HG03439 (cell line): ENCODE results near the gene CLDND2.
"Not testable (repeated sequence)": the region's sequence is repeated elsewhere in the genome, so short reads cannot be mapped to it uniquely, and the experiment has no call there.

Experiments used
- ATAC-seq: cut with Tn5 transposase; IDR thresholded peaks from one replicate; pipeline ENCODE4 v1.9.1; 2021; ENCODE audit warnings: mild to moderate bottlenecking, moderate library complexity; ENCODE audit not compliant: unreplicated experiment

The CLDND2 gene, protein sequence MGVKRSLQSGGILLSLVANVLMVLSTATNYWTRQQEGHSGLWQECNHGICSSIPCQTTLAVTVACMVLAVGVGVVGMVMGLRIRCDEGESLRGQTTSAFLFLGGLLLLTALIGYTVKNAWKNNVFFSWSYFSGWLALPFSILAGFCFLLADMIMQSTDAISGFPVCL

GRCh38 chr19:51368366-51369282 is at the start of gene CLDND2:
CLDND2 (minus strand) TSS chr19:51369003; CDS start chr19:51368577, 426 bp downstream.
- no peak for ATAC-seq

DNA sequence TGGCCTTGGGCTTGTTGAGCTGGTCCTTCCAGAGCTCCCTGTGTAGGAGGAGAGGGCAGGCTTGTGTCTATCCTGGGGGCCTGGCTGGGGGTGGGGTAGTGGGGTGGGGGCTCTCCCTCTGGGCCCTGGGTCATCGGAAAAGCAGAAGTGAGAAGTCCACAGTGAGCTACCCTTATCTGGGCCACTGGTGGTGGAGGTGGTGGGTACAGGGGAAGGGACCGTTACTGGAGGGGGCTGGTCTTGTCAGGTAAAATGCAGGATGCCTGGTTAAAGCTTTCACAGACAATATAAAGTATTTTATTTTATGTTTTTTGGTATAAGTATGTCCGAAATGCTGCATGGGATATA is 49.0 kb upstream of the CLDND2 start:
- no peak for ATAC-seq

DNA sequence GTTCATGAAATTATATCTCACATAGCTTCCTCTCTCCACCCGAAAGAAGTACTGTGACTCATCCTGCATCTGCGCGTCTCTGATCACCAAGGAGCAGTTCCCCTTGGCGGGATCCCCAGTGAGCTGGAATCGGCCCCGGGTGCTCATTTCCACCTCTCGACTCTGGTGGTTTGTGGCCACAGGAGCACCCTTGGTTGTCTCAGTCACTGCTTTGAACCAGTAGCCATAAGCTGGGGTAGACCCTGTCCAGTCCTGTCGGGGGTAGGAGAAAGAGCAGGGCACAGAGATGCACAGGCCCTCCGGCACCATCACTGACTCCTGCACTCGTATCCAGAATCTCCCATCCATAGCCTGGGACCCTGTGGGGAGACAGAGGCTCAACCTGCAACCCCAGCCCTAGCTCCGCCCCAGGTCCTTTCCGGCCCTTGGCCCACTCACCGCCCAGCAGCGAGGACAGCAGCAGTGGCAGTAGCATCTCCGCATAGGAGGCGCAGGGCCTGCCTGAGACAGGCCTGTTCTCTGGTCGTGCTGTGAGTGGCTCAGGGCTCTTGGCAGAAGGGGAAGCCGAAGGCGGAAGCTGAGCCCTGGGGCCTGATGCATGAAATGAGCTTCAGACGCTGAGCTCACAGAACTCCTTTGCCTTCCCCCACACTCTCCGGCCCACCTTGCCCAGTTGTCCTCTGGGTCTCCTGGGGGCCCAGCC is 48.5 kb upstream of the CLDND2 start, which contains the start of gene SIGLEC10:
SIGLEC10 (minus strand) TSS at position 536 of the 703 bp plus-strand sequence; CDS start at position 475, 61 bp downstream.
- ATAC-seq = no peak

DNA sequence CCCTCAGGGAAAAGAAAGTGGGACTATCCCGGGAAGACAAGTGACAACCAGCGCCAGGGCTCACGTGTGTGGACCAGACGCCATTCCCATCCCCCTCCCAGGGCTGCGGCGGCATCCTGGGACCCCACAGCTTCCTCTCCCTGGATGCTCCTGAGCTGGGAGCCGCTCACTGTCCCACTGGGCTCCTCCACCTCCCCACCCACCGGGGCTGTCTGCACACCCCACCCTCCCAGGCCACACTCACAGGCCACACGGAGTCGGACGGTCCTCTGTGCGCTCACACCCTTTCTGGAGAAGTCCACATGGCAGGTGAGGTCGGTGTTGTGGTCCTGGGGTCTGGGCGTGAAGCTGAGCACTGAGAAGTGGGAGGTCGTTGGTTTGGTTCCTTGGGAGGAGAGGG is 47.6 kb upstream of the CLDND2 start:
- ATAC-seq = not testable (repeated sequence)

- no peak for ATAC-seq
Measured at GRCh38 chr19:51415187-51415586, 46.4 kb upstream of the CLDND2 start.

- ATAC-seq = no peak
Measured at GRCh38 chr19:51410950-51411748, 42.3 kb upstream of the CLDND2 start.

GRCh38 chr19:51407511-51408131 is 38.8 kb upstream of the CLDND2 start:
- ATAC-seq = no peak

DNA sequence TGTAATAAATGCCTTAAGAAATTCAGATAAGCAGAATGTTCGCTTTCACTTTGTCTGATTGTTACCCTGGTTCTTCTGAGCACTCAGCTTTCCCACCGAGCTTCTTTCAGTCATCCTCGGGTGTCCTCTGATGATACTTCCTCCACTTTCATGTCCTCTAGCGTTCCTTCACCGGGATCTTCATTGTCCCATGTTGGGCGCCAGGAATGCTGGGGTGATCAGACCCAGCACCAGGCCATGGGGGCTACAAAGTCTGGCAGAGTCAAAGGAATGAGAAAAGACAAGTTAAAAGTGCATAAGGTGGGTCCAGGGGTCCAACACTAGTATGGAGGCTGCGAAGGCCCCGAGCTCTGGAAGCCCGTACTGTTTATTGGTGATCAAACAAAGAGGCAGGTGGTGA is 33.3 kb upstream of the CLDND2 start:
- no peak for ATAC-seq

GRCh38 chr19:51399936-51400335 is 31.1 kb upstream of the CLDND2 start:
- not testable (repeated sequence) for ATAC-seq

GRCh38 chr19:51399231-51399630 is 30.4 kb upstream of the CLDND2 start:
- no peak for ATAC-seq

GRCh38 chr19:51398096-51398704 is 29.4 kb upstream of the CLDND2 start:
- no peak for ATAC-seq

DNA sequence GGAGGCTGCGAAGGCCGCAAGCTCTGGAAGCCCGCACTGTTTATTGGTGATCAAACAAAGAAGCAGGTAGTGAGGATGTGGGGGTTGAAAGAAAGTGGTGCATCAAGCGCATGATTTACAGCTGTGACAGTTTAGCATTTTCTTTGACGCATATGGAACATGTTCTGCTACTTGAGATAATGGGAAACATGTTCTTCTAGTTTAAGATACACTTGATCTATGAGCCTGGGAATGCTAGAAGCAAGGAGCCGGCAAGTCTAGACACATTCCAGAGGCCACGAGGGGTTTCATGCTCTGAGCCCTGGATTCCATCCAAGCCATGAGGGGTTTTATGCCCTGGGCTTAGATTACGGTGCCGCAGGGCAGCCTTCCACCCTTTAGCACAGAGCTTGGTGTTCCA is 28.6 kb upstream of the CLDND2 start:
- ATAC-seq = not testable (repeated sequence)

DNA sequence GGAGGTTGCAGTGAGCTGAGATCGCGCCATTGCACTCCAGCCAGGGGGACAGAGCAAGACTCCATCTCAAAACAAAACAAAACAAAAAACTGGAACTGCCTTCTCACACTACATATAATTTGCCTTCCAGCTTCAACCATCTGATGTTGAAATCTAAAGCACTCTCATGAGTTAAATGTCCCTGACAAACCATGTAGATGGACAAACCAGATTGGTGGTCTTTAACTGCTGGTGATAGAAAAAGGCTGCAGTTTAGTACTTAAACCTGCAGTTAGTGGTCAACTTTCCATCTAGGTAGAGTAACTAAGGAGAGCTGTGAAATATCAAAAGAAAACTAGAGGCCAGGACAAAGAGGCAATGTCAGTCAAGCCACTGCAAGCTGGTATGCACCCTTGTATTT is 27.4 kb upstream of the CLDND2 start:
- no peak for ATAC-seq

DNA sequence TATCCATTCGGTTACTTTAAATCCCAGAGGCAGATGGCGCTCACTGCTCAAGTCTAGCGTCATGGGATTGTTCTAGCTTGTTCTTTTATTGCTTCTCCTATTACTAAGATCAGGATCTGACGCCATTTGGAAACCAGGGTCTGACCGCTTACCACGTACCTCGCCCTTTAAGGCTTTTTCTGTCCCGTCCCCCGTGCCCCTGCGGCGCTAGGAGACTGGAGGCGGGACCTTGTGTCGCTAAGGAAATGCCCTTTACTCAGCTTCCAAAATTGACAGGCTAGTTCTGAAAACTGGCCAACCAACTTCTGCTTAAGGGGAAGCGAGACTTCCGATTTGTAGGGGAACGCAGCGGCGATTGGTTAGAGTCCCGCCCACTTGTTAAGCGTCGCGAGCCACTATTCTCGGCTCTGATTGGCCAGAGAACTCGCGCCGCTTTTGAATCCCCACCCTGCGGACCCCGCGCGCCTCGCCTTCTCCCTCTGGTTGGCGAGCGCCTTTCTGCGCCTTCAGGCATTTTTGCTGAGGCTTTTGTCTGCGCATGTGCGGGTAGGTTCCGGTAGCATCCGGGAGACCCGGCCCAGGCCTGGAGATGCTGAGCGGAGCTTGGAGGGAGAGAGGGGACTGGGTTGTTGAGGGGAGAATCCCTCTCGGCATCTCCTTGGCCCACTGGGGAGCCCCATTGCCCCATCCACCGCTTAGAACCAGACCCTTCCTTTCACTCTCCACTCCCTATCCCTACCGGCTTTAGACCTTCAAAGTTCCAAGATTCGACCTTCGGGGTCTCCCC is 25.4 kb upstream of the CLDND2 start:
- peak; percentile 86 for ATAC-seq

- no peak for ATAC-seq
Measured at GRCh38 chr19:51392701-51393100, 23.9 kb upstream of the CLDND2 start.

DNA sequence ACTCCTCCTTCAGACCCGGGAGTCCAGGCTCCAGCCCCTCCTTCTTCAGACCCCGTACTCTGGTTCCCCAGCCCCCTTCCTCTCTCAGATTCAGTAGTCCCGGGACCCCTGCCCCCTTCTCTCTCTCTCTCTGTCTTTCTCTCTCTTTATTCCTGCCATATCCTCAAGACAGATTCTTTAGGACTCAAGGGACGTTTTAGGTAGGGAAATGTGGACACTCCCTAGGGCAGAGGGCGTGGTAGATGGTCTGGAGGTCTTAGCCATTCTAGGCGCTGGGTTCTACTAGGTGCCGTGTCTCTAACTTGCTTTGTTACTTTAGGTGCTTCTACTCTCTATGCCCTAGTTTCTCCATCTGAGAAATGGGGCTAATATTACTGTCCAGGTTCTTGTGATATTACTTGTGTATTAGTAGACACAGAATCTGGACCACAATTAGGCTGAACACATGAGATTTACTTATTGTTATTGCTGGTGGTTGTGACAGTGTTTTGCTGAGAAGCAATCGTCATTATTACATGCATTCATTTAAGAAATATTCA is 22.3 kb upstream of the CLDND2 start:
- no peak for ATAC-seq

DNA sequence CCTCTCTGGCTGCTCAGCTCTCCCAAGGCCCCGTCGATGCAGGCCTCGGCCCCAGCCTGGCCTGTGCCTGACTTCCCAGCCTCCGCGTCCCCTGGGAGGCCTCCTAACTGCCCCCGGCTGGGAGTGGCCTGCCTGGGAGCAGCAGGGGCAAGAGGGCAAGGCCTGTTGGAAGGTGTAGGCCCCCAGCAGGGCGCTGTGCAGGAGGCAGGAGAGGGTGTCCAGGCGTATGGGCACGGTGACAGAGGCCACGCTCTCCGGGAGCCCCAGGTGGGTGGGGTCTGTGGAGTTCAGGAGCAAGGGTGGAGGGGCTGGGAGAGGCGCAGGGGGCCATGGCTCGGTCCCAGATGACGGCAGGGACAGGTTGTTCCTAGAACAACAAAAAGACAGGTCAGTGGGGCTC is 20.3 kb upstream of the CLDND2 start:
- no peak for ATAC-seq

- ATAC-seq = no peak
Measured at GRCh38 chr19:51387924-51388389, 19.2 kb upstream of the CLDND2 start, which contains the start of gene LIM2. LIM2 (minus strand) TSS chr19:51387974; CDS start chr19:51387443, 531 bp downstream.
